NT2/D1 (cell line): ENCODE data around the gene TBX2.

Experiments used
- SUZ12 ChIP-seq: IDR thresholded peaks from 2 replicates; pipeline ENCODE4 v1.6.1; 2011; ENCODE audit not compliant: insufficient read length, insufficient read depth; ENCODE audit errors: extremely low read depth
- YY1 ChIP-seq: IDR thresholded peaks from 2 replicates; pipeline ENCODE4 v1.6.1; 2011; ENCODE audit not compliant: insufficient read length, insufficient read depth
- ZNF274 ChIP-seq: IDR thresholded peaks from 2 replicates; pipeline ENCODE4 v1.6.1; 2011; ENCODE audit warnings: mild to moderate bottlenecking, low read depth, low read length

GRCh38 chr17:61352781-61353491, 46.7 kb upstream of the TBX2 start:
- TF ChIP-seq ZNF274, result no peak
- no peak for TF ChIP-seq SUZ12
- TF ChIP-seq YY1, result no peak
